Activated naive CD8-positive, alpha-beta T cell treated with anti-CD3 and anti-CD28 coated beads for 36 hours (primary cell): ENCODE results near the gene GDPD4. TPM values are rescaled to one million over a fixed set of nuclear protein-coding genes. Genes with fewer than 3 reads are reported as not detected.

Experiments used
- DNase-seq: peaks from one replicate; pipeline ENCODE4 v3.0.0; 2021
- H3K27ac Mint-ChIP-seq: one replicate; pipeline ENCODE4 v1.8.0; 2022; ENCODE audit warnings: mild to moderate bottlenecking, moderate library complexity, mixed read lengths
- H3K27me3 Mint-ChIP-seq: one replicate; pipeline ENCODE4 v1.8.0; 2022; ENCODE audit warnings: mild to moderate bottlenecking, mixed read lengths
- H3K36me3 Mint-ChIP-seq: one replicate; pipeline ENCODE4 v1.8.0; 2021; ENCODE audit warnings: mild to moderate bottlenecking, mixed read lengths
- H3K4me1 Mint-ChIP-seq: one replicate; pipeline ENCODE4 v1.8.0; 2021; ENCODE audit warnings: mixed read lengths
- H3K4me3 Mint-ChIP-seq: one replicate; pipeline ENCODE4 v1.8.0; 2022; ENCODE audit warnings: mild to moderate bottlenecking, moderate library complexity, mixed read lengths
- H3K9me3 Mint-ChIP-seq: one replicate; pipeline ENCODE4 v1.8.0; 2022; ENCODE audit warnings: mixed read lengths
- total RNA-seq, 2 experiments: library from RNA; stranded (reverse); gene quantifications; one replicate each; pipeline ENCODE4 v1.2.3, GENCODE V29; 2021

Gene GDPD4
- total RNA-seq, 2 experiments from 2014 or later: not detected

DNA sequence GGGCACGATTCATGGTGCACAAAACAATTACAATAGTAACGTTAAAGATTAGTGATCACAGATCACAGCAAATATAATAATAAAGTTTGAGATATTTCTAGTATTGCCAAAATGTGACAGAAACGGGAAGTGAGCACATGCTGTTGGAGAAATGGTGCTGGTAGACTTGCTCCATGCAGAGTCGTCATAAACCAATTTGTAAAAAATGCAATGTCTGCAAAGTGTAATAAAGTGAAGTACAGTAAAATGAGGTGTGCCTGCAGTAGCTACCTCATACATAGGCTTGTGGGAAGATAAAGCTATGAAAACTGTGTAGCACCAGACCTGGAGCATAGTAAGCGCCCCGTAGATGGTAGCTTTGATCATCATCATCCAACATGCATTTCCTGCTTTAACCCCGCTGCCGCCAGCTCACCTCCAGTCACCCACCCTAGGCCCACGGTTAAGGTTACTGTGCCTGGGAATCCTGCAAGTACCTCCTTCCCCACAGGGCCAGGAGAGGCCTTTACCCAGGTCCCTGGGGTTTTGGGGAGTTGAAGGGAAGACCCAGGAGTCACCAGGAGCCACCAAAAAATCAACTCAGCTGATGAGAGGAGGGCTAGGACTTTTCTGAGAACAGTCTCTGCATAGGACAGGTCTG is 114.3 kb downstream of the GDPD4 start:
- H3K4me1 Mint-ChIP-seq: no peaks in the 10 kb centered on the region
- H3K27ac Mint-ChIP-seq: no peak overlapping the region
- no peaks in the 10 kb centered on the region for H3K9me3 Mint-ChIP-seq
- H3K36me3 Mint-ChIP-seq: no peaks in the 10 kb centered on the region
- no peaks in the 10 kb centered on the region for H3K27me3 Mint-ChIP-seq
- DNase-seq: no peak
- H3K4me3 Mint-ChIP-seq: no peak overlapping the region

- no peak for DNase-seq
Measured at GRCh38 chr11:77186302-77186701, 115.2 kb downstream of the GDPD4 start.

DNA sequence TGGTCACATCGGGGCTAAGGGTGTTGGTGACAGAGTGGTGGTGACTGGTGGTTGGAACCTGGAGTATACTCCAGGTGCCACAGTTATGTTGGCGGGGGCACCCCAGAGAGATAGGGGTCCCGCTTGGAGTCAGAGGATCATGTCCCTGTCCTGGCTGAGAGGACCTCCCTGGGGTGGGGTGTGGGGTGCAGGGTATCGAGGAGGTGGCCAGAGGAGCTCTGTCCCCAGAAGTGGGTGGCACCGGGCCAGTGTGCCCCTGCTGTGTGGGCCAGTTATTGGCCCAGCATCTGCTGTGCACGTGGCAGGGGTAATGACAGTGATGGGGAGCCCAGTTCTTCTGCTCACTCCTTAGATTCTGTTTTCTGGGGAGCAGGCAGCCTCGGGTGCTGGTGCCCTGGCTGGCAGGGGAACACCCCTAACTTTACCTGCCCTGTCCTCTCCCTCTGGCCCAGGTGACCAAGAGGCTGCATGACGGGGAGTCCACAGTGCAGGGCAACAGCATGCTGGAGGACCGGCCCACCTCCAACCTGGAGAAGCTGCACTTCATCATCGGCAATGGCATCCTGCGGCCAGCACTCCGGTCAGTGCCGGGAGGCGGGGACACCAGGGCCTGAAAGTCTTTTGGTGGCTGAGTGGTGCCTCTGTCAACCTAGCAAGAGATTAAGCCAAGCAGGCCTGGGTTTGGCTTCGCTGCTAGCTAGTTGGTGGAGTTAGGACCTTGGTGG is 117.2 kb downstream of the GDPD4 start:
- Mint-ChIP-seq H3K4me3 (no peak overlapping the region), H3K9me3 (no peaks in the 10 kb centered on the region), H3K4me1 (no peaks in the 10 kb centered on the region), H3K27ac (no peak overlapping the region), H3K36me3 (no peaks in the 10 kb centered on the region), H3K27me3 (no peaks in the 10 kb centered on the region)
- no peak for DNase-seq

More at GRCh38 chr11:77186302-77186701, 115.2 kb downstream of the GDPD4 start:
- H3K9me3 Mint-ChIP-seq: no peaks in the 10 kb centered on the region
- H3K36me3 Mint-ChIP-seq: no peaks in the 10 kb centered on the region
- no peaks in the 10 kb centered on the region for H3K4me1 Mint-ChIP-seq
- no peak overlapping the region for H3K27ac Mint-ChIP-seq
- H3K27me3 Mint-ChIP-seq: no peaks in the 10 kb centered on the region
- no peak overlapping the region for H3K4me3 Mint-ChIP-seq

GRCh38 chr11:77183431-77183984 is 118.0 kb downstream of the GDPD4 start:
- Mint-ChIP-seq H3K27me3 (no peaks in the 10 kb centered on the region), H3K36me3 (no peaks in the 10 kb centered on the region), H3K27ac (no peak overlapping the region), H3K9me3 (peaks cover under 1% of the 10 kb centered on the region), H3K4me1 (no peaks in the 10 kb centered on the region), H3K4me3 (no peak overlapping the region)
- no peak for DNase-seq

GRCh38 chr11:77182542-77183430 is 118.7 kb downstream of the GDPD4 start:
- H3K4me3 Mint-ChIP-seq: no peak overlapping the region
- no peaks in the 10 kb centered on the region for H3K36me3 Mint-ChIP-seq
- no peak overlapping the region for H3K27ac Mint-ChIP-seq
- H3K27me3 Mint-ChIP-seq: no peaks in the 10 kb centered on the region
- no peaks in the 10 kb centered on the region for H3K4me1 Mint-ChIP-seq
- no peak for DNase-seq
- H3K9me3 Mint-ChIP-seq: peaks cover 3% of the 10 kb centered on the region

- peaks cover 3% of the 10 kb centered on the region for H3K9me3 Mint-ChIP-seq
- no peak overlapping the region for H3K27ac Mint-ChIP-seq
- no peaks in the 10 kb centered on the region for H3K27me3 Mint-ChIP-seq
- H3K4me1 Mint-ChIP-seq: no peaks in the 10 kb centered on the region
- no peak overlapping the region for H3K4me3 Mint-ChIP-seq
- no peak for DNase-seq
- H3K36me3 Mint-ChIP-seq: no peaks in the 10 kb centered on the region
Measured at GRCh38 chr11:77181799-77182541, 119.5 kb downstream of the GDPD4 start.

GRCh38 chr11:77181226-77181625 is 120.3 kb downstream of the GDPD4 start:
- DNase-seq: no peak
- Mint-ChIP-seq H3K36me3 (no peaks in the 10 kb centered on the region), H3K4me1 (no peaks in the 10 kb centered on the region), H3K4me3 (no peak overlapping the region), H3K9me3 (peaks cover 3% of the 10 kb centered on the region), H3K27me3 (no peaks in the 10 kb centered on the region), H3K27ac (no peak overlapping the region)

GRCh38 chr11:77180346-77180745 is 121.1 kb downstream of the GDPD4 start:
- Mint-ChIP-seq H3K27ac (no peak overlapping the region), H3K36me3 (no peaks in the 10 kb centered on the region), H3K27me3 (no peaks in the 10 kb centered on the region), H3K4me1 (no peaks in the 10 kb centered on the region), H3K9me3 (peaks cover 3% of the 10 kb centered on the region), H3K4me3 (no peak overlapping the region)
- DNase-seq: no peak

GRCh38 chr11:77179681-77180080 is 121.8 kb downstream of the GDPD4 start:
- DNase-seq: no peak
- Mint-ChIP-seq H3K4me3 (no peak overlapping the region), H3K27me3 (no peaks in the 10 kb centered on the region), H3K27ac (no peak overlapping the region), H3K36me3 (no peaks in the 10 kb centered on the region), H3K9me3 (peaks cover 3% of the 10 kb centered on the region), H3K4me1 (no peaks in the 10 kb centered on the region)

GRCh38 chr11:77179048-77179447 is 122.4 kb downstream of the GDPD4 start:
- Mint-ChIP-seq H3K27me3 (no peaks in the 10 kb centered on the region), H3K36me3 (no peaks in the 10 kb centered on the region), H3K9me3 (peaks cover 3% of the 10 kb centered on the region), H3K27ac (no peak overlapping the region), H3K4me3 (no peak overlapping the region), H3K4me1 (no peaks in the 10 kb centered on the region)
- no peak for DNase-seq

DNA sequence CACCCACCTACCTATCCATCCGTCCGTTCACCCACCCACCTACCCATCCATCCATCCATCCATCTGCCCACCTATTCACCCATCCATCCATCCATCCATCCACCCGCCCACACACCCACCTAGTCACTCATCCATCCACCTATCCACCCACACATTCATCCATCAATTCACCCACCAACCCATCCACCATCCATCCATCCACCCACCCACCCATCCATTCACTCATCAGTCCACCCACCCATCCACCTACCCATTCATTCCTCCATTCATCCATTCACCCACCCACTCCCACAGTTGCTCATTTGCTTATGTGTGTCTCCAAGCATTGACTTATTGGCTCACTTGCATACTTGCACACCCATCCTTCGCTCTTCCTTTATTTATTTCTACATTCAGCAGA is 123.3 kb downstream of the GDPD4 start:
- no peak overlapping the region for H3K4me3 Mint-ChIP-seq
- H3K36me3 Mint-ChIP-seq: no peaks in the 10 kb centered on the region
- H3K27ac Mint-ChIP-seq: no peak overlapping the region
- no peaks in the 10 kb centered on the region for H3K4me1 Mint-ChIP-seq
- no peak for DNase-seq
- peaks cover 3% of the 10 kb centered on the region for H3K9me3 Mint-ChIP-seq
- no peaks in the 10 kb centered on the region for H3K27me3 Mint-ChIP-seq

GRCh38 chr11:77176996-77177395 is 124.5 kb downstream of the GDPD4 start:
- Mint-ChIP-seq H3K27me3 (no peaks in the 10 kb centered on the region), H3K9me3 (peaks cover 3% of the 10 kb centered on the region), H3K4me3 (no peak overlapping the region), H3K36me3 (no peaks in the 10 kb centered on the region), H3K27ac (no peak overlapping the region), H3K4me1 (no peaks in the 10 kb centered on the region)
- DNase-seq: no peak

DNA sequence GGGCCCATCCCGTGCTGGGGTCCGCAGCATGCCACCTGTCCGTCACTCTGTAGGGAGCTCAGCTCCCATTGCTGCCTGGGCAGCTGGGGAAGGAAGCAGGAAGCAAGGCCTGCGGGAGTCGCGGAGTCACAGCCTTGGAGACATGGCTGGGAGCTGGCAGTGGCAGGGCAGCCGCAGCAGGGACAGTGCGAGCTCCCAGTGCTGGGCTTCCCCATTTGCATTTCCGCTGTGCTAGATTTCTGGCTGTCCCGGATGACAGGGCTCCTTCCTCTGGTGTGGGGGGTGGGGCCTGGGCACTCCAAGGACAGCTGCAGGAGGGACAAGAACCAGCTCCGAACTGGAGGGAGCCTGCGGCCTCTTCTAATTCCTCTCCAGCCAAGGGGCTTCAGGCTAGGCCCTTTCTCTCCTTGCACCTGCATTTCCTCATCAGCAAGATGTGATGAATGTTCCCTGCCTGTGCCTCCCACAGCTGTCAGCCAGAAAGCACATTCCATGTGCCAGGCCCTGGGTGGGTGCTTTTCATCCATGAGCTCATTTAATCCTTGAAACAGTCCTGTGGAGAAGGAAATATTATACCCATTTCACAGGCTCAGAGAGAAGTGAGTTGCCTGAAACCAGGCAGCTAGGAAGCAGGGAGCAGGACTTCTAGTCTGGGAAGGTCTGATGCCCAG is 125.5 kb downstream of the GDPD4 start:
- no peaks in the 10 kb centered on the region for H3K4me1 Mint-ChIP-seq
- H3K27ac Mint-ChIP-seq: no peak overlapping the region

More for the DNA sequence above, 125.5 kb downstream of the GDPD4 start:
- no peak for DNase-seq
- peaks cover 3% of the 10 kb centered on the region for H3K9me3 Mint-ChIP-seq
- no peaks in the 10 kb centered on the region for H3K27me3 Mint-ChIP-seq
- H3K4me3 Mint-ChIP-seq: no peak overlapping the region
- no peaks in the 10 kb centered on the region for H3K36me3 Mint-ChIP-seq
